ENCODE results near the gene ARL17B.
"Not testable (repeated sequence)": the region's sequence is repeated elsewhere in the genome, so short reads cannot be mapped to it uniquely, and the experiment has no call there.

- not testable (repeated sequence) for TF ChIP-seq CTCF (conservative IDR thresholded peaks at IDR 0.05; ENCODE audit: low read length); EZH2phosphoT487 (IDR thresholded peaks at IDR 0.05; ENCODE audit: borderline replicate concordance, low read depth, low read length)
These were observed 11.9 kb upstream of the ARL17B start for GRCh38 chr17:46373418-46373817.

Measured in OCI-LY7 (cell line).